H7 (cell line): ENCODE measurements around the gene DYRK1A. TPM values are rescaled to one million over a fixed set of nuclear protein-coding genes. Genes with fewer than 3 reads are reported as not detected.
A peak's percentile ranks its signal among the peaks of the same experiment; 100 is the strongest.

Experiments used
- DNase-seq: peaks from one replicate; pipeline ENCODE4 v3.0.0; 2012
- H3K27me3 ChIP-seq: 2 replicates; pipeline ENCODE4 v1.6.0; 2011; ENCODE audit warnings: mild to moderate bottlenecking, low read length; ENCODE audit not compliant: control insufficient read depth, insufficient read depth
- H3K36me3 ChIP-seq: replicated peaks from 2 replicates; pipeline ENCODE4 v1.5.1; 2011; ENCODE audit warnings: low read length; ENCODE audit not compliant: control insufficient read depth, insufficient read depth
- H3K4me3 ChIP-seq: 2 replicates; pipeline ENCODE4 v1.5.1; 2011; ENCODE audit warnings: low read depth, mild to moderate bottlenecking, control low read depth, low read length, moderate library complexity; ENCODE audit not compliant: insufficient read depth
- total RNA-seq: library from RNA; depleted of rRNA; stranded (reverse); fragments of >200 nt; shearing (Covaris generic); gene quantifications from 2 replicates; pipeline ENCODE4 v1.2.3, GENCODE V29; 2014

Gene DYRK1A
- total RNA-seq, 1 experiment from 2014 or later, result 52.5 TPM

DNA sequence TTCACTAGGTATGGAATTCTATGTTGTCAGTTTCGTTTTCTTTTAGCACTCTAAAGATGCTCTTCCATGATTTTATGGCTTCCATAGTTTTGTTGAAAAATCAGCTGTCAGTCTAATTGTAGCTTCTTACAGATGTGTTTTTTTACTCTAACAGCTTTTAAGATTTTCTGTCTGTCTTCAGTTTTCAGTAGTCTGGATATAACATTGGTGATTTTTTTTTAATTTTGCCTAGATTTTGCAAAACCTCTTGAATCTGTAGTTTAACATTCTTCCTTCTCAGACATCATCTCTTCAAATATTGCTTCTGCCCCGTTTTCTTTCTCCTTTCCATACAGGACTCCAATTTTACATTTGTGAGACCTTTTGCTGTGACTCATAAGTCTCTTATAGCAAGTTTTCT, 17.9 kb upstream of the DYRK1A start:
- no peak for DNase-seq
- Histone ChIP-seq H3K36me3 (no peaks in the 10 kb centered on the region), H3K27me3 (no peaks in the 10 kb centered on the region), H3K4me3 (no peak overlapping the region)

DNA sequence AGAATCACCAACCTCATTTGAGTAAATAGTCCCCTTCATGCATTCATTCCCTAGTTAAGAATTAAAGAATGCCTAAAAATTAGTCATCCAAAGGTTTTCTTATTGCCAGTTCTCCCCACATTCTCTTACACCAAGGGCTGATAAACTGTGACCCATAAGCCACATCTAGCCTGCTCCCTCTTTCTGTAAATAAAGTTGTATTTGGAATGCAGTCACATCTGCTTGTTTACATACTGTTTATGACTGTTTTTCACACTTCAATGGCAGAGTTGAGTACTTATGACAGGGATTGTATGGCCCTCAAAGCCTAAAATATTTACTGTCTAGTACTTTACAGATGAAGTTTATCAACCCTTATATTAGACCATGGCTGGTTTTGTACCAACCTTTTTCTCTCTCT, 16.1 kb upstream of the DYRK1A start:
- H3K27me3 ChIP-seq, result no peaks in the 10 kb centered on the region
- H3K4me3 ChIP-seq, result no peak overlapping the region
- no peaks in the 10 kb centered on the region for H3K36me3 ChIP-seq
- no peak for DNase-seq

DNA sequence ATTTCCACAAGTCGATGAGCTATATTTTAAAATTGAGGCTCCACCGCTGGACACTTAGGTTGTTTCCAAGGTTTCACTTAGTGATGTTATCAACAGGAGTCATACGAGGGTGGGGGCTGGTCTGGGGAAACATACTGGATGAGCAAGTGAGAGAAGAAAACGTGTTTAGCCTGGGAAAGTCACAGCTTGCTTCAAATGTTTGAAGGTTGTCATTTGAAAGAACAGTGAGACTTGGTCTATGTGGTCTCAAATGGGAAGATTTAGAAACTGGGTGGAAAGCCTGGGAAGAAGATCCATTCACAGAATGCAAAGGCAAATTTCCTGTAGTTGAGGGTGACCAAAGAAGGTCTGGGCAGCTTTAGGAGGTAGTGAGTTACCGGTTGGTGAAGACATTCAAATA, 9.9 kb upstream of the DYRK1A start:
- Histone ChIP-seq H3K36me3 (no peaks in the 10 kb centered on the region), H3K4me3 (no peak overlapping the region), H3K27me3 (no peaks in the 10 kb centered on the region)
- no peak for DNase-seq

DNA sequence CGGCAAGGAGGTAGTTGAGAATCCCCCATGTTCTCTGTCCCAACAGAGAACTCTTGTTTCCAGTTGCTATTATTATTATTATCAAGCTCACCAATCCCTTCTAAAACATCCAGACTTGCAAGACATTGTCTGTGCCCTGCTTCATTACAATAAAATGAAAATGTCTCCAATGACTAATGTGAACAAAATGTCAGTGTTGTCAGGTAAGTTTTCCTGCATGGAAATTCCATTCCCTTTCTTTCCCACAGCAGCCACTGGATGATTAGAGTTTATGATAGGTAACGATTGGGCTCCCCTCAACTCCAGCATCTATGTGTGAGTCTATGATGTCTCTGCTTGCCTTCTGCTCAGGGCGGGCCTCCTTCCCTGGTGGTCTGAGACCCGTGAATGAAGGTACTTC, 8.9 kb upstream of the DYRK1A start:
- H3K4me3 ChIP-seq, result no peak overlapping the region
- no peak for DNase-seq
- H3K36me3 ChIP-seq, result no peaks in the 10 kb centered on the region
- no peaks in the 10 kb centered on the region for H3K27me3 ChIP-seq

DNA sequence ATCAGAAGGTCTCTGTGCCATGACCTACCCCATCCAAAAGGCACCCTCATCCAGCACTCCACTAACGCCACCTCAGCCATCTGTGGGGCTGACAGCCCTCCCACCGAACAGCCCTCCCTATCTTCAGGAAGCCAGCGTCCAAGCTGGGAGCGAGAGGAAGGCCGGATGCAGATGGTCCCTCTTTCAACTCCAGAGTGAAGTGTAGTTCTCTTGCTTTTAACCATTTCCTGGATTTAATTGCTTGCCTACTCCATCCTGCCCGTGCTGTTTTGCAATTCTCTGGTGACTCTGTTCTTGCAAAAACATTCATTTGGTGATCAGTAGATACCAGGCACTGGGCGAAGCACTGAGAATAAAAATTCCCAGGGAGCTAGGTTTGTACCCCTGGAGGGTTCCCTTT, 8.2 kb upstream of the DYRK1A start:
- Histone ChIP-seq H3K4me3 (no peak overlapping the region), H3K27me3 (no peaks in the 10 kb centered on the region), H3K36me3 (no peaks in the 10 kb centered on the region)
- DNase-seq, result no peak

DNA sequence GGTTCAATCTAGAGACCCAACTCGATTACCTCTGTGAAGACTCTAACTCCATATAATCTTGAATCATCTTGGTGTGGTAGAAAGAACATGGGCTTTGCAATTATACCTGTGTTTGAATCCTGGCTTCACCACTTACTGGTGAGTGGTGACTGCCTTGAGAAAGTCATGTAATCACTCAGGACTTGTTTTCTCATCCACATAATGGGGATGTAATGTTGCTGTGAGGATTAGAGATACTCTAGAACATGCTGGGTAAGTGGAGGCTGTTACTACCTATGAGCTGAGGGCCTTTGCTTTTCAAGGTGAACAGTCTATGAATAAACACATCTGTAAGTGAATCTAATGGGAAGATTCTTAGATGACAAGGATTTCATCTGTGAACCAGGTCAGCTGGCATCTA, 2.6 kb upstream of the DYRK1A start:
- Histone ChIP-seq H3K4me3 (no peak overlapping the region), H3K27me3 (no peaks in the 10 kb centered on the region), H3K36me3 (no peaks in the 10 kb centered on the region)
- DNase-seq, result no peak

DNA sequence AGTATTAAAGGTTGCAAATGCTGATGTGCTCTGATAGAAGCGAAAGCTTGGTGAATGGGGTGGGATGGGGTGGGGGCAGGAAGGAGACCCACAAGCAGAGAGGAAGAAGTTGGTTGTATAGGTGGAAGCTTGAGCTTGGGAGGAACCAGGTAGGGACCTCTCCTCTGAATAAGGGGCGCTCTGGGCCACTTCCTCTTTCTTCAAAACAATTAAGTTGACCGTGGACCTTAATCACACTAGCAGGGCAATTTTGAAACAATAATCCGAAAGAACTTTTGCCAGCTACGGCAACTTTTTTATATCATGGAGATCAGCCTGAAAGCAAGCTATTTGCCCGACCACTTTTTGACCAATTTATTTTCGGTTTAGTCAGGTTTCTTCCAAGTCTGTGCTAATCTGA, 1.9 kb upstream of the DYRK1A start:
- Histone ChIP-seq H3K27me3 (no peaks in the 10 kb centered on the region), H3K4me3 (no peak overlapping the region), H3K36me3 (no peaks in the 10 kb centered on the region)
- DNase-seq, result peak; percentile 19

DNA sequence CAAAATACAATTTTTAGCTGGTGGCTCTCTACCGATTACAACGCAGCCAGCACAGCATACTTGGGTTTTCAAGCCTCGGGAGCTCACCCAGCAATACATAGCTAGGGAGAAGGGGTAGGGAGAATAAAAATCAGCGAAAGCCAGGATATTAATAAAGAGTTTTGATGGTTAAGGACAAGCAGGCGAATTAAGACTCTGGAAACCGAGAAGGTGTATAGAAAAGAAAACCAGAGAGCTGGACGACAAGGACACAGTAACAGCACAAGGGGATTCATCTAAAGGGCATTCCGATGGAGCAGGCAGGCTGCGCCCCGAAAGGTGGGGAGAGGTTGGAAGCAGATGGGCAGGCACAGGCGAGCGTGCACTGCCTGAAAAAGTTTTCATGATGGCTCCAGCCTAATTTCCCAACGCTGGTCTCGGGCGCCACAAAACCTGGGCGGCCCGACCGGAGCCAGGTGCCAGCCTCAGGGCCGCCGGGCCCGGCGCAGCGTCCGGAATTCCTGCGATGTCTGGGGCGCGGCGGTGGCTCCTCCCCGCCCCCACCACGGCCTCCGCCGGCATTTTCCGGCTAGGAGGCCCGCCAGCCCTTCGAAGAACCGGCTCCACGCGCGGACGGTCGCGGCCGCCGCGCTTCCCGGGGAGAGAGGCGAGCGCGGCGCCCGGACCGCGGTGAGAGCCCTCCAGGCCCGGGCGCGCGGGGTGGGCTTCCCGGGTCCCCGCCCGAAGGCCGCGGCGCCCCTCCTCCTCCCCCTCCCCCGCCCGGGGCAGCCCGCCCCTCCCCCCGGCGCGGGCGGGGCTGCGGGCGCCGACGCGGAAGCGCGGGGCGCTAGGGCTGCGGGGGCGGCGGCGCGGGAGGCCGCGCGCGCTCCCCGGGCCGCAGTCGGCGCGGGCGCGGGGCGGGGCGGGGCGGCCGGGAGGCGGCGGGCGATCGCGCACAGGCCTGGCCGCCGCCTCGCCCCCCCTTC, 774 bp upstream of the DYRK1A start:
- no peaks in the 10 kb centered on the region for H3K36me3 ChIP-seq
- H3K4me3 ChIP-seq, result peak overlapping the region; percentile 65
- H3K27me3 ChIP-seq, result no peaks in the 10 kb centered on the region
- DNase-seq, result peak; percentile 97

DNA sequence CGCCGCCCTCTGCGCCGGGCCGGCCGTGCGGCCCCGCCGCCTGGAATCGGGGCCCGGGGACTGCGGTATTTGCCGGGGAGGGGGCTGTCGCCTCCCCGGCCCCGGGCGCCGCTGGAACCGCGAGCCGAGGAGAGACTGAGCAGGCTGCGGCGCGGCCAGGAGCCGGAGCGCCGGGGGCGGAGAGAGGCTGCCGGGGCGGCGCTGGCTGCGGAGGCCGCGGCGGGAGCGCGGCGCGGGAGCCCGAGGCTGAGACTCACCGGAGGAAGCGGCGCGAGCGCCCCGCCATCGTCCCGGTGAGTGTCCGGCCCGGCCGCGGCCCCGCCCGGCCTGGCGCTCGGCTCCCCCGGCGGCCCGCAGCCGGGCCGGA, 746 bp downstream of the DYRK1A start:
- no peak for DNase-seq
- peak overlapping the region; percentile 92 for H3K4me3 ChIP-seq
- H3K36me3 ChIP-seq, result no peaks in the 10 kb centered on the region
- no peaks in the 10 kb centered on the region for H3K27me3 ChIP-seq

DNA sequence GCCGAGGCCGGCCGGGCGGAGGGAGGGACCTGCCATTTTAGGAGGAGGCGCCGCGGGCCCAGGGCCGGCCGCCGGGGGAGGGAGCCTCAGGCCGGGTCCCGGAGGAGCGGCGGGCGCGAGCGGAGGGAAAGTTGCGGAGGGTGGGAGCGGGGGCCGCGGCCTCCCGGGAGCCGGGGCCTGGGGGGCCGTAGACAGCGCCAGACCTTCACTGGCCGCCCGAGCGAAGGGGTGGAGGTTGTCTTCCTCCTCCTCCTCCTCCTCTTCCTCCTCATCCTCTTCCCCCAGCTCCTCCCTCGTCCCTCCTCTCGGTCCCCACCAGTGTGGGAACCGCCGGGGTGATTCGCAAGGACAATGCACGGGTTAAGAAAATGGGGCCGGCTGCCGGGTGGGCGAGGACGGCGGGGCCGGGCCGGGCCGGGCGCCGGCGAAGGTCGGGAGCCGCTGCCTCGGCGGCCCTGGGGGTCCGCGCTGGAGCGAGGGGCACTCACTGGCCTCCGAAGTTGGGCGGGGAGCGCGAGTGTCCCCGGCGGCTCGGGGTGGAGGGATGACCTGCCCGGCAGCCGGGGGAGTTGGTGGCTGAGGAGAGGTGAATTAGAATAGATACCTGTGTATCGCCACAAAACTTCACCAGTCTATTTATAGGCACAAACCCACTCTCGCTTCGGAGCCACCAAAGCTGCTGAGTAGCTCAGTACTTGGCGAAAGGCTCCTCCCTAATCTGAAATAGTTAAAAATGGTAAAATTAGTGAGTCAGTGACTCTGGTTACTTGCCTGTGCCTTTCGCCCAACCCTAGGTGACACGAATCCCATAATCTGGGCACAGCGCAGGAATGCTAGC, 1.3 kb downstream of the DYRK1A start:
- H3K36me3 ChIP-seq, result no peaks in the 10 kb centered on the region
- H3K4me3 ChIP-seq, result peak overlapping the region; percentile 92
- no peaks in the 10 kb centered on the region for H3K27me3 ChIP-seq
- DNase-seq, result peak; percentile 55

DNA sequence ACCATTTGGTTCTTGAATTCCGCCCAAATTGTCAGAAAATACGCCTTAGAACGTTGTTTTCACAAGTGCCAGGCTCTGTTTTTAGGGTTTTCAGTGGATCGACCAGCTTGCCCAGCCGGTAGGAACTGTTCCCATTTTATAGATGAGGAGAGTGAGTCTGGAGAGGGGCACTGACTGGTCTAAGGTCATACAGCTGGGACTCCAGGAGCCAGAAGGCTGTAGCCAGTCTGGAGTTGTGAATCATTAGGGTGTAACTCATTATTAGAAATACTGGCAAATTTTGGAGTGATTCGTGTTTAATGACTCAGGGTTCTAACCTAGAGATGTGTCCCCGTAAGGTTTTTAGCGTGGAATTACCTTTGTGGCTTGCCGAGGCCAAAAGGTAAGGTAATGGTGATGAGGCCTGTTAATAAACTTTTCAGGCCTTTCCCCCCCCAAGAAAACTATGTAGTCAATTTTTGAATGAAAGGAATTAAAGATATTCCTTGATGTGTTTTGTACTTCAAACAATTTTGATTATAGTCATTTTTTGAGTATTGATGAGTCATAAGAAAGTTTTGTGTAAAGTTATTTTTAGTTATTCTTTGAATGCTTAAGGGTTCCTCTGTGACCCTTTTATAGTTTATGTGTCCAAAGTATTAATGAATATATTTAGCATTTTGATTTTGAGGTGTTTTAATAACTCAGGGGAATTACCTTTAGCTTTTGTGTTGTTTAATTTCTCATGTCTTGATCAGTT, 2.1 kb downstream of the DYRK1A start:
- DNase-seq, result no peak

DNA sequence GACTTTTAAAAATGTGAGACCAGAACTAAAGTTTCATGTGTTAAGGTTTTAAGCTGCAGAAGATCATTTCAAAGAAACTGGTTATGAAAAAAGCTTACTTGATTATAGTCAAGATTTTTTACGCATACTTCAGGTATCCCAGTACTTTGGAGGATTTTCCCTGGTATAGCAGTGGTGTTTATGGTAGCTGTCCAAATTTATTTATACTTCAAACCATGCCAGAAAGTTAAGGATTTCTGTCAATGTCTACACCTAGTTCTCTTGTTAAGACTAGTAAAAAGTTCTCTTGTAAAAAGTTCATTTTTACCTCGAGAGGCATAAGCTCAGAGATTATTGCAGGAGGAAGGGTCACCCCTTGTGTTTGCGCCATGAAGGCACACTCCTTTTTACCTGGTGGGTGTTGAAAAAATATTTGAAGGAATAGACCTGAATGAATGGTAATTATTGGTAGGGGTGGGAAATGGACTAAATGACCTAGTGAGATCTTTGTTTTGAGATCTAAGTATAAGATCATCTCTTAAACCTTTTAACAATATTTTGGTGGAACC, 2.8 kb downstream of the DYRK1A start:
- no peak for DNase-seq
- Histone ChIP-seq H3K4me3 (no peak overlapping the region; the same call in 1 of the 2 replicates), H3K36me3 (no peaks in the 10 kb centered on the region), H3K27me3 (no peaks in the 10 kb centered on the region)

More for the DNA sequence above, 2.1 kb downstream of the DYRK1A start:
- no peaks in the 10 kb centered on the region for H3K36me3 ChIP-seq
- H3K4me3 ChIP-seq, result peak overlapping the region; percentile 92
- H3K27me3 ChIP-seq, result no peaks in the 10 kb centered on the region

DNA sequence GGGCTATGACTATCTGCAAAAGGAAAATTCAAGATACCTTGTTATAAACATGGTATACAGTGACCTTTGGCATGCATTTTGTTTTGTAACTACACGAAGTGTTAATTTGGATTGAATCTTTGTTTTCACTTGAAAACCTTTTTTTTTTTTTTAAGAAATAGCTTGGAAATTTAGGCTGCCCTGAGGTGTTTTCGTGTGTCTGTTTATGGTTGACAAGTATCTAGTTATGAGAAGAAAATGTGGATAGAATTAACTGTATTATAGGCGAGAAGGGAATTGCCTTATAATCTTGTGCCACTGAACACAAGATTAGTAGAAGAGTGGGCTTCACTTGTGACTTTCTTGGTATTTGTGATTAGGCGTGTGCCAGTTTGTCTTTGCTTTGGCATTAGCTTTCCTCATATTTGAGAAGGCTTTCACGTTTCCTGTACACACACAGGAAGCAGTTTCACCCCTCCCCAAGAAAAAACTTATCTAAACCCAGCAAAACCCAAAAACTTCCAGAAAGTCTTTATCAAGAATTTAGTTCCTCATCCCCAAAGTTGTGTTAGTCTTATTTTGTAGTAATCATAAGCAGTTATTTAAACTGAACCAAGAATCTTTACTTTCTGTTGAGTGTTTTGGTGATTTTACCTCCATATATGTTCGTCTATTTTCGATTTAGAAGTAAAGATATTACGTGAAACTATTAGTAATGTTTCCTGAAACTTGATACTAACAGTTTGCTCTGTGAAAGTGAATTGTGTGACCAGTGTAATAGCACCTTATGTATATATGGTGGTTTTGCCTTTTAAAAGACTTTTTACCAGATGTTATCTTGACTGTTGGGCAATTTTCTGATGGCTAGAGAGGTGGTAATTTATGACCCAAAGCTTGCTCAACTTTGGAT, 3.8 kb downstream of the DYRK1A start:
- H3K36me3 ChIP-seq, result no peaks in the 10 kb centered on the region
- 0 out of 2 replicates have a peak overlapping the region, but pooled peaks have one; percentile 3 for H3K4me3 ChIP-seq
- H3K27me3 ChIP-seq, result no peaks in the 10 kb centered on the region
- no peak for DNase-seq
